Measurements from ENCODE around the gene CST7. TPM values are rescaled to one million over a fixed set of nuclear protein-coding genes. Genes with fewer than 3 reads are reported as not detected.

Gene CST7
- total RNA-seq, 1 donor from 2014 or later: not detected

DNA sequence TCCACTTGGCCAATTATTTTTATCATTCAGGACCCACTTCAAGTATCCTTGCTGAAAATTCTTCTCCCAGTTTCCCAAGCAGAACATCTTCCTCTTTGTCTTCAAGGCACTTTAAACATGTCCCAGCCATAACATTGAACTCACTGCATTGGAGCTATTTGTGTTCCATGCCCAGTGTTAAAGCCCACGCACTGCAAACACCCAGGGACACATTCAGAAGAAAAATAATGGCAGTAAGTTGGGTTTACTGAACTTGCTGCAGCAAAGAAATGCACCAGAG, 45.1 kb downstream of the CST7 start:
- H3K4me1 ChIP-seq: peaks cover 0 to 17% of the 10 kb centered on the region in 2 donors
- DNase-seq (ENCODE audit: low spot score in 2 of 2): no peak
- H3K9me3 ChIP-seq: no peaks in the 10 kb centered on the region
- no peak overlapping the region for H3K4me3 ChIP-seq
- intact Hi-C loops (cut with DNase I): loop anchor here (1.0 to 10.0 kb wide), 6 partner anchors 185 to 1639 kb away; partner anchors contain the start of genes CST3, ENTPD6, NXT1 and ZNF337
- TF ChIP-seq, protein P1, sequence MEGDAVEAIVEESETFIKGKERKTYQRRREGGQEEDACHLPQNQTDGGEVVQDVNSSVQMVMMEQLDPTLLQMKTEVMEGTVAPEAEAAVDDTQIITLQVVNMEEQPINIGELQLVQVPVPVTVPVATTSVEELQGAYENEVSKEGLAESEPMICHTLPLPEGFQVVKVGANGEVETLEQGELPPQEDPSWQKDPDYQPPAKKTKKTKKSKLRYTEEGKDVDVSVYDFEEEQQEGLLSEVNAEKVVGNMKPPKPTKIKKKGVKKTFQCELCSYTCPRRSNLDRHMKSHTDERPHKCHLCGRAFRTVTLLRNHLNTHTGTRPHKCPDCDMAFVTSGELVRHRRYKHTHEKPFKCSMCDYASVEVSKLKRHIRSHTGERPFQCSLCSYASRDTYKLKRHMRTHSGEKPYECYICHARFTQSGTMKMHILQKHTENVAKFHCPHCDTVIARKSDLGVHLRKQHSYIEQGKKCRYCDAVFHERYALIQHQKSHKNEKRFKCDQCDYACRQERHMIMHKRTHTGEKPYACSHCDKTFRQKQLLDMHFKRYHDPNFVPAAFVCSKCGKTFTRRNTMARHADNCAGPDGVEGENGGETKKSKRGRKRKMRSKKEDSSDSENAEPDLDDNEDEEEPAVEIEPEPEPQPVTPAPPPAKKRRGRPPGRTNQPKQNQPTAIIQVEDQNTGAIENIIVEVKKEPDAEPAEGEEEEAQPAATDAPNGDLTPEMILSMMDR (IDR thresholded peaks at IDR 0.05): no peak
- no peaks in the 10 kb centered on the region for H3K27me3 ChIP-seq
- peak overlapping the region; percentile 96 to 99 for H3K27ac ChIP-seq
- no peaks in the 10 kb centered on the region for H3K36me3 ChIP-seq

DNA sequence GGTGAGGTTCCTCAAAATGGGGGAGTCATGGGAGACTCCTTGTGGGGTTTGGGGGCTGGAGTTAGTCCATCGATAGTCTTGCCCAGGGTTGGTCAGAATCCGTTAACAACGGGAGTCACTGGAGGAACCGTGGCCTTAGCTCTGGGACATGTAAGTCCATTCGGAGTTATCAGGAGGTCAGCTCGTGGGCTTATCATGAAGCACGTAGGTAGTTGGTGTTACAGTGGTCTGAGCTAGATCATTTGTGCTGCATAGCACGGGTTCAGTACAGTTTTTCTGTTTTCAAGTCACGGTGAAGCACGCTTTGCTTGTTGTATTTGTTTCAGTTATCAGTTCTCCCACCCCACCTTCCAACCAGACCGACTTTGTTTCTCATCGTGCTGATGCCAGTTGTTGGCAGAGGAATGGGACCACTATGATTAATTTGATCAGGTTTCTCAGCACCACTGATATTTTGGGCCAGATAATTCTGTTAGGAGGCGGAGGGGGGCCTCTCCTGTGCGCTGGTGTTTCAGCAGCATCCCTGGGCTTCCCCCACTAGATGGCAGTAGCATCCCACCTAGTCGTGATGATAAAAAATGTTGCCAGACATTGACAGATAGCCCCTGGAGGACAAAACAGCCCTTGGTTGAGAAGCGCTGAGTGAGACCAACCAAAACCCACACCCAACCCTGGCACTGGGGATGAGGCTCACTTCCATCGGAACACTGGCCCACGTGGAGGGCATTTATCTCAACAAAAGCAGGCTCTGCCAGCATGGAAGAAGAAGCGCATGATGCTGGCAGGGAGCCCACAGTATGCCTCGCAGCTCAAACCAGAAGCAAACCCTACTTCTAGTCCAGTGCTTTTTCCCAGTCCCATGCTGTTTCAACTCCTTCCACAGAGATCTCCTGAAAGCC, 45.6 kb downstream of the CST7 start:
- Histone ChIP-seq H3K27ac (no peak overlapping the region), H3K27me3 (no peaks in the 10 kb centered on the region), H3K36me3 (no peaks in the 10 kb centered on the region), H3K4me1 (peaks cover 0 to 17% of the 10 kb centered on the region in 2 donors), H3K9me3 (no peaks in the 10 kb centered on the region), H3K4me3 (peak overlapping the region; percentile 3 to 23)
- peak in 1 of 2 donors; percentile 89 for DNase-seq (ENCODE audit: low spot score in 2 of 2)
- intact Hi-C loops (cut with DNase I): loop anchor here (1.0 to 10.0 kb wide), 8 partner anchors 38 to 1640 kb away; partner anchors contain the start of genes CST3, ENTPD6, NXT1 and ZNF337
- TF ChIP-seq, protein P1 (IDR thresholded peaks at IDR 0.05): peak; percentile 91 to 95 (median 94)

DNA sequence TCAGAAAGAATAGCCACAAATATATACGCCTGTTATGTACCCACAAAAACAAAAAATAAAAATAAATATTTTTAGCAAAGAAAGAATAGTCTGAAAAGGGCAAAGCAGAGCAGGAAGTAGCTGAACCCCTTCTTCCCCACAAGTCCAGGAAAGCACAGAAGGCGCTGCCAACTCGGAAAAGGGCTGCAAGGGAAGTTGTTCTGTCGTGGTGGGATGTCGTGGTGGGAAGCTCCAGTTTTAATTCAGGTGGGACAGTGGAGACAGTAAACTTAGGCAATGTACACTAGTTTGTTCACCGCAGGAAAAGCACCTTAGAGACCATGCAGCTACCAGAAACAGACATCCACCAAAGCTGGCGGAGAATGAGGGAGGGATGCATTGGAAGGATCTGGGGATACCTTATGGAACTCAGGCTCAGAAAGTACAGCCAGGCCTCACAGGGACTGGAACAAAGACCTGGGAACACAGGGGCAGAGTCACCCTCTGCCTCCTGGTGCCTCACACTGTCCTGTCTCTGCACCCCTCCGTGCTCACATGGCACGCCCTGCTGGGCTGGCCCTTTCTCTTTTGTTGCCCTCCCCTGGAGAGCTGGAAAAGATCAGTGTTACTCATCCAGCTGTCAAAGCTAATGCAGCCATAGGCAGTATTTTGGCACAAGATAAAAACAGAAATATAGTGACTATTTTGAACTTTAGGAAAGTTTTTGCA, 46.8 kb downstream of the CST7 start:
- Histone ChIP-seq H3K9me3 (no peaks in the 10 kb centered on the region), H3K4me1 (peaks cover 0 to 19% of the 10 kb centered on the region in 2 donors), H3K4me3 (no peak overlapping the region), H3K27ac (no peak overlapping the region), H3K36me3 (no peaks in the 10 kb centered on the region), H3K27me3 (no peaks in the 10 kb centered on the region)
- intact Hi-C loops (cut with DNase I): loop anchor here (1.0 to 10.0 kb wide), 3 partner anchors 36 to 1641 kb away; partner anchors contain the start of gene NXT1
- DNase-seq (ENCODE audit: low spot score in 2 of 2): peak in 1 of 2 donors; percentile 35
- TF ChIP-seq, protein P1 (IDR thresholded peaks at IDR 0.05): no peak

DNA sequence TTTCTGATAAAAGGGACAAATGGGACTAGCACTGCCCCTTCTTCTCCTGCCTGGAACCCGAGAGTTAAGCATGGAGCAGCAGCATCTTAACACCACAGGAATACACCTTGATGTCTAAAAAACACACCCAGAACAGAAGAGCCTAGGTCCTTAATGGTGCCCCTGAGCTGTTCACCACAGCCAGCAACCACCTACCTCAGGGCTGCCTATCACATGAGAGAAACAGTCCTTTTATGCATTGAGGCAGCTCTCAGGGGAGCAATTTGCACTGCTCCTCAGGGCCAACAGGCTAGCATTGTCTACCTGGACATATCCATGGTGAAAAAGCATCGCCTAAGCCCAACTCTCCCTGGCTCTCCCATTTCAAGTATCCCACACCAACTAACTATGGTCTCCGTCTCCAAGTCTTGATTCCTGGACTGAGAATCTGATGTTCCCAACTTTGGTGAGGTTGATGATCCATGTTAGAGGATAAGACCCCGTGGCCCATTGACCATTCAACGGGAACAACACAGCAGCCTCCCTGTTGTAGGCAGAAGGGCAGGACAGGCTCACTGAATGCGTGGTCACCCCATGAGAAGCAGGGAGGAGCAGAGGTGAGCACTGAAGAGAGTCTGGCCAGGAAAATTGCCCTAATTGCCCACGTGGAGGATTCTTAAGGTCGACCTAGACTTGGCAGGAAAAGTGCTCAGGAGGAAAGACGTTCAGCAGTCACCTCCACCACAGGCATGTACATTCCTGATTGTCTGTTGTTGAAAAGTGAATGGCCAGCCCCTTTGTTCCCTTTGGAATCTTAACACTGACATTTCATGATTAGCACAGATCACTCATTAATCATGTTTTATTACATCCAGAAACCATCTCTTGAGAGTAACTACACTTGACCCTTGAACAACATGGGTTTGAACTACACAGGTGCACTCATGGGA, 47.6 kb downstream of the CST7 start:
- peaks cover 0 to 13% of the 10 kb centered on the region in 2 donors for H3K4me1 ChIP-seq
- no peaks in the 10 kb centered on the region for H3K27me3 ChIP-seq
- H3K9me3 ChIP-seq: no peaks in the 10 kb centered on the region
- peak in 1 of 2 donors; percentile 62 for DNase-seq (ENCODE audit: low spot score in 2 of 2)
- intact Hi-C loops (cut with DNase I): loop anchor here (5.0 to 10.0 kb wide), 2 partner anchors 36 to 1642 kb away; partner anchors contain the start of gene NXT1
- no peak overlapping the region for H3K27ac ChIP-seq
- no peak overlapping the region for H3K4me3 ChIP-seq
- no peaks in the 10 kb centered on the region for H3K36me3 ChIP-seq
- TF ChIP-seq, protein P1 (IDR thresholded peaks at IDR 0.05): no peak

DNA sequence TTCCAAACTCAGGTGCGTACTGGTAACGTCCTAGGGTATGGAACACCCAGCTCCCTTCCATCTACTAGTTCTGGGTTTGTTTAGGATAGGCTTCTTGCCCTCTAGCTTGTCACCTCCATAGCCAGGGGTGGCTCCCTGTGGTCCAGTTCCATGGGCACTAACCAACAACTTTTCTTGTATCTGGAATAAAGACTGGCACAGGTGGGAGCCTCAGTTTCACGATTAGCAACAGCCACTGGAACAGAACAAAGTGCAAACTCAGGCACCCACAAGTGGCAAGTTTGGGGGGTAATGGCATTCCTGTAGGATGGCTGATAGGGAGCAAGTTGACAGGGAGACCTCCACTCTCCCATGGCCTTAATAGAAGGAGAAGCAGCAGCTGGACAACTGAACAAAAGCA, 49.1 kb downstream of the CST7 start:
- TF ChIP-seq, protein P1 (IDR thresholded peaks at IDR 0.05): no peak
- intact Hi-C loops (cut with DNase I): loop anchor here (5.0 to 10.0 kb wide), 2 partner anchors 34 to 1643 kb away; partner anchors contain the start of gene NXT1
- H3K4me1 ChIP-seq: peaks cover 0 to 13% of the 10 kb centered on the region in 2 donors
- H3K36me3 ChIP-seq: no peaks in the 10 kb centered on the region
- H3K27ac ChIP-seq: no peak overlapping the region
- H3K4me3 ChIP-seq: no peak overlapping the region
- DNase-seq (ENCODE audit: low spot score in 2 of 2): peak in 1 of 2 donors; percentile 42
- no peaks in the 10 kb centered on the region for H3K27me3 ChIP-seq
- no peaks in the 10 kb centered on the region for H3K9me3 ChIP-seq
